Activated T-helper 17 cell treated with anti-CD3 and anti-CD28 coated beads, Interleukin-2, amount 50 U/mL, for 72 hours (primary cell): ENCODE results near the gene FMO2. TPM values are rescaled to one million over a fixed set of nuclear protein-coding genes. Genes with fewer than 3 reads are reported as not detected.

Experiments
- ATAC-seq: fragments of 150-1000 bp; cut with Tn5 transposase; replicated peaks from 2 replicates; pipeline ENCODE4 v1.10.0; 2021; ENCODE audit warnings: mild to moderate bottlenecking, moderate library complexity
- H3K27ac Mint-ChIP-seq: one replicate; pipeline ENCODE4 v1.8.0; 2022; ENCODE audit warnings: mixed read lengths
- H3K27me3 Mint-ChIP-seq: one replicate; pipeline ENCODE4 v1.8.0; 2022; ENCODE audit warnings: mixed read lengths
- H3K36me3 Mint-ChIP-seq: one replicate; pipeline ENCODE4 v1.8.0; 2022; ENCODE audit warnings: low read depth, mild to moderate bottlenecking, mixed read lengths
- H3K4me1 Mint-ChIP-seq: one replicate; pipeline ENCODE4 v1.8.0; 2022; ENCODE audit warnings: mixed read lengths
- H3K4me3 Mint-ChIP-seq: one replicate; pipeline ENCODE4 v1.8.0; 2022; ENCODE audit warnings: mild to moderate bottlenecking, mixed read lengths
- H3K9me3 Mint-ChIP-seq: one replicate; pipeline ENCODE4 v1.8.0; 2022; ENCODE audit warnings: mixed read lengths
- total RNA-seq, 2 donors: library from RNA; stranded (reverse); gene quantifications; one replicate each; pipeline ENCODE4 v1.2.3, GENCODE V29; 2022

The FMO2 gene
- total RNA-seq, 2 donors from 2014 or later, result not detected

DNA sequence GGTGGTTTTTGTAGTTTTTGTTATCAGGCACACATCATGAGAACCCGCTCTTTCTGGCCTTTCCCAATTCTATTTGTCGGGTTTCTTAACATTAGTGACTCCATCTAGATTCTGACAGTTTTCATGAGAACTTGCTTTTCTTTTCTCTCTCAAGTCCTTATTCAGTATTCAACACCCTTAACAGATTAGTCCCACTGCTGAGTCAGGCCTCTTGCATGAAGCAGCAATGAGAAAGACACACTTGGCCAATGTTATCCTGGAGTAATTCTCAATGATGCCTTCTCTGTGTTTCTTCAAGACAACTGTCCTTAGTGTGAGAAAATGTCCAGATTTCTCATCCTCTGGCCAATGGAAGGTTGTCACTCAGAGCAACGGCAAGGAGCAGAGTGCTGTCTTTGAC is 11.3 kb downstream of the FMO2 start:
- Mint-ChIP-seq H3K36me3 (no peaks in the 10 kb centered on the region), H3K4me1 (no peaks in the 10 kb centered on the region), H3K9me3 (no peaks in the 10 kb centered on the region), H3K27me3 (peaks cover 3% of the 10 kb centered on the region), H3K27ac (no peak overlapping the region), H3K4me3 (no peak overlapping the region)
- no peak for ATAC-seq

DNA sequence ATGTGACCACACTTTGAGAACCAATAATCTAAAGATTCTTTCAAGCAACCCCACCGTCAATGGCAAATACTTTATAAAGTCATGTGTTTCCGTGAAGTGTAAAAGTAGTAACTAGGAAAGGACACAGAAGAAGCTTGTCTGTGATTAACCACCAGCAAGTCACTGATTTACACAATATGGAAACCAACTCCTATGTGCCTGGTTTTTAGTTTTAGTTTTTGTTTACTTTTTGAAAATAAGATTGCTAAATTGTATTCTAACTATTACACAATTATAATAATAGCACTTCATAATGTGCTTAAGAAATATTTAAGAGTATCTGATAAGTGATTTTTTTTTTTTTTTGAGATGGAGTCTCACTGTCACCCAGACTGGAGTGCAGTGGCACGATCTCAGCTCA is 13.0 kb downstream of the FMO2 start:
- Mint-ChIP-seq H3K27me3 (peaks cover 6% of the 10 kb centered on the region), H3K27ac (no peak overlapping the region), H3K36me3 (no peaks in the 10 kb centered on the region), H3K9me3 (no peaks in the 10 kb centered on the region), H3K4me1 (no peaks in the 10 kb centered on the region), H3K4me3 (no peak overlapping the region)
- no peak for ATAC-seq

DNA sequence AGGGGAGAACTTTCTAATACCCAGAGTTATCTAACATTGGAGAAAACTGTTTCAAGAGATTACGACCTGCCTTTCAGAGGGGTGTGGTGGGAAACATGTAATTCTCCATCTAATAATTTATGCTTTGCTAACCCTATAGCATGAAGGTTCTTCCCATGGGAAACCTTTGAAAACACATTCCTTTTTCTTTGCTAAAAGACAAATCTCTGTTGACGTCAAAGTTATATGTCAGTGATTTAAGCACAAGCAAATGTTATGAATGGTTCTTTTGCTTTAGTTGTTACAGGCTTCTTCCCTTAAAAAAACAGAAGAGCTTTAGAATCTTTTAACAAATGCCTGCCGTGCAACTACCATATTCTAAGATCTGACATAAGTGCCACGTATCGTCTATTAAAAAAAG is 19.2 kb downstream of the FMO2 start:
- Mint-ChIP-seq H3K4me1 (no peaks in the 10 kb centered on the region), H3K9me3 (no peaks in the 10 kb centered on the region)
- no peak for ATAC-seq

DNA sequence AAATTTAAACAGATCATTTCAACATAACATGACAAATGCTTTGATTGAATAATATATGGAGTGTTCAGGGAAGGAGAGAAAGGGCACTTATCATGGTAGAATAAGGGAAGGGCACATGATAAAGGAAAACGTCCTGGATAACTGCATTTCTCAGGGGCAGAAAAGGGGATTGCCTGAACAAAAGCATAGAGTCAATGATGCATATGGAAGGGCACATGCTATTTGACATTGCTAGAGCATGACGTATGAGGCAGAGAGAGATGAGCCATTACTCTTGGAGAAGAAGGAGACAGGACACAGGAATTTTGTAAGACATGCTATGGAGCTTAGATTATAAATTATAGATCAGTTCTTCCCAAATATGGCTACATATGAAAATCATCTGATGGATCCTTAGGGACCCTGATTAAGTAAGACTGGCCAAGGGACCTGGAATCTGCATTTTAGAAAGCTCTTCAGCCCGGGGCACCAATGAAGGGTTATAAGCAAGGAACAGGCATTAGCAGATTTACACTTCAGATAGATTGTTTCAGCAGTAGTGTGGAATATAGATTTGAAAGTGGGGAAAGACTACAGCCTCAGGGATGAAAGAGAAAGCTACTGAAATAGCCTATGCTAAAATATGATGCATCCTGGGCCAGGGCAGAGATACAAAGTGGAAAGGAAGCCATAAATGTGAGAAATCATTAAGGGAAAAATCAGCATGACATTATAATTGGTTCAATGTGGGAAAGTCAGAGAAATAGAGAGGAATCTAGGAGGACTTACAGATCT is 21.3 kb downstream of the FMO2 start:
- H3K27ac Mint-ChIP-seq, result no peak overlapping the region
- H3K9me3 Mint-ChIP-seq, result no peaks in the 10 kb centered on the region

More for the DNA sequence above, 19.2 kb downstream of the FMO2 start:
- Mint-ChIP-seq H3K36me3 (no peaks in the 10 kb centered on the region), H3K27me3 (peaks cover 31% of the 10 kb centered on the region), H3K27ac (no peak overlapping the region), H3K4me3 (no peak overlapping the region)

DNA sequence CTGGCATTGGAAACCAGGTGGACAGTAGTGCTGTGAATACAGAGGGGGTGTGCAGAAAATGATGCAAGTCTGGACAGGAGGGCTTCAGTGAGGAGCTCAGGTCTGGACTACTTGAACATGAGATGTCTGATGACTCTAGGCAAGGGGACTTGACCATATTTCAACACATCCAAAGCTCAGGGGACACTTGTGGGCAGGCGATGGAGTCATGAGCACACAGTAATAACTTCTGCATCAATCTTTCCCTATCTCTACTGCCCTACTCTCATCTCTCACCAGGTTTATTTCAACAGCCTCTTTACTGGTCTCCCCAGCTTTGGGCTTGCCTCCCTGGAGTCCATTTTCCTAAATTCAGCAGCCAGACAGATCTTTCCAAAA is 21.9 kb downstream of the FMO2 start:
- Mint-ChIP-seq H3K27ac (no peak overlapping the region), H3K4me3 (no peak overlapping the region), H3K36me3 (no peaks in the 10 kb centered on the region), H3K27me3 (peaks cover 28% of the 10 kb centered on the region), H3K4me1 (no peaks in the 10 kb centered on the region), H3K9me3 (no peaks in the 10 kb centered on the region)
- ATAC-seq, result no peak

More for the DNA sequence above, 21.3 kb downstream of the FMO2 start:
- H3K4me1 Mint-ChIP-seq, result no peaks in the 10 kb centered on the region
- H3K36me3 Mint-ChIP-seq, result no peaks in the 10 kb centered on the region
- no peak overlapping the region for H3K4me3 Mint-ChIP-seq
- no peak for ATAC-seq
- peaks cover 31% of the 10 kb centered on the region for H3K27me3 Mint-ChIP-seq

DNA sequence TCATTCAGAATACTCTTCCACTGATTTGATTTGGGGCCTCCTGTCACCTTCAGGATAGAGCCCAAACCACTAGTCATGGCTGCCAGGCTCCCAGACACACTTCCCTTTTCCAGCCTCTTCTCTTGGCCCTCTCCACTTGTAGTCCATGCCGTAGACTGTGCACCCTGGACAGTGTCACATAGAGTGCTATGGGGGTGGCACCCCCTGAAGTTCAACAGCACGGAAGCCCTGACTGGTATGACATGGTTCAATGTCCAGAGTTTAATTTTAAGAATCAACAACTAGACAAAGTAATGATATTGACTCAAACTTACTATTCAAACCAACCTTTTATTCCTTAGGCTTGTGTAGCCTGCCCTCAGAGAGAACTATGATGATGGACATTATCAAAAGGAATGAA is 22.3 kb downstream of the FMO2 start:
- Mint-ChIP-seq H3K9me3 (no peaks in the 10 kb centered on the region), H3K4me3 (no peak overlapping the region), H3K4me1 (no peaks in the 10 kb centered on the region), H3K27ac (no peak overlapping the region), H3K27me3 (peaks cover 28% of the 10 kb centered on the region), H3K36me3 (no peaks in the 10 kb centered on the region)
- ATAC-seq, result no peak

DNA sequence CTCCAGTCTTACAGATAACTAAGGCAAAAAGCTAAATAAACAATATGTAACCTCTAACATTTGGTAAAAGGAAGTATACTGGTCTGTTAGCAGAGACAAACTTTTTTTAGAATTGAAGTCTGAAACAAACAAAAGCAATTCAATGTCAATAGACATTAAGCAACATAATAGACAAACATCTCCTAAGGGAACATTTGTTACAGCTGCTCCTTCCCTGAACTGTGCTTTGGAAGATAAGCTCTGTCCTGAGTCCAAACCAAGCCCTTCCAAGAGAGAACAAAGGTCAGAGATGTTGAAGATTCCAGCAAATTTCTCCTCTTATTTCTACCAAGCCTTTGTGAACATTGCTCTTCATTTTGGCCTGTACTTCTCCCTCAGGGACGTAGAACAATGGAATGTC is 25.3 kb downstream of the FMO2 start:
- H3K4me3 Mint-ChIP-seq, result no peak overlapping the region
- peaks cover 22% of the 10 kb centered on the region for H3K27me3 Mint-ChIP-seq
- no peak for ATAC-seq
- H3K9me3 Mint-ChIP-seq, result no peaks in the 10 kb centered on the region
- H3K36me3 Mint-ChIP-seq, result no peaks in the 10 kb centered on the region
- H3K27ac Mint-ChIP-seq, result no peak overlapping the region
- no peaks in the 10 kb centered on the region for H3K4me1 Mint-ChIP-seq

DNA sequence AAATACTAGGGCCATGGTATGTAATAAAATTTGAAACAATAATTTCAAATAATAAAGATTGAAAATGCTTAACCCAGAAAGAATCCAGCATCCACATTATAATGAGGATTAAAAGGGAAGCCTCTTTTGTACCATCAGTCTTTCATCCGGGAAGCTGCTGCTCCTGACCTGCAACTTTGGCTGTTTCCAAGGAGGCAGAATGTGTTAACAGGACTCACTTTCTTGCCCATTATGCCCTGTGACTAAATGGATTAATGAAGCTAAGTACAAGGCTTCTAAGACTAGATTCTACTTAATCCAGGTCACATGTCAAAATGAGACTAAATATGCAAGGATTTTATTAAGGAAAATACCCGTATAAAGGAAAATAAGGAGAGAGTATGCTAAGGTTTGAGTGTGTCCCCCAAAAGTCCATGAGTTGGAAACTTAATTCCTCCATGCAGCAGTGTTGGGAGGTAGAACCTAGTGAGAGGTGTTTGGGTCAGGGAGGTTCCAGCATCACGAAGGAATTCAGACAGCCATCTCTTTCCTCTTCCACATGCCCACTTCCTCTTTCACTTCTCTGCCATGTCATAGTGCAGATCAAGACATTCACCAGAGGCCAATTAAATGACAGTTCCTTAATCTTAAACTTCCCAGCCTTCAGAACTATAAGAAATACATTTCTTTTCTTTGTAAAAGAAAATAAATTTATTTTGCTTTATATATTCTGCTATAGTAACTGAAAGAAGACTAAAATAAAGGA is 27.7 kb downstream of the FMO2 start:
- H3K9me3 Mint-ChIP-seq, result no peaks in the 10 kb centered on the region
- ATAC-seq, result no peak

DNA sequence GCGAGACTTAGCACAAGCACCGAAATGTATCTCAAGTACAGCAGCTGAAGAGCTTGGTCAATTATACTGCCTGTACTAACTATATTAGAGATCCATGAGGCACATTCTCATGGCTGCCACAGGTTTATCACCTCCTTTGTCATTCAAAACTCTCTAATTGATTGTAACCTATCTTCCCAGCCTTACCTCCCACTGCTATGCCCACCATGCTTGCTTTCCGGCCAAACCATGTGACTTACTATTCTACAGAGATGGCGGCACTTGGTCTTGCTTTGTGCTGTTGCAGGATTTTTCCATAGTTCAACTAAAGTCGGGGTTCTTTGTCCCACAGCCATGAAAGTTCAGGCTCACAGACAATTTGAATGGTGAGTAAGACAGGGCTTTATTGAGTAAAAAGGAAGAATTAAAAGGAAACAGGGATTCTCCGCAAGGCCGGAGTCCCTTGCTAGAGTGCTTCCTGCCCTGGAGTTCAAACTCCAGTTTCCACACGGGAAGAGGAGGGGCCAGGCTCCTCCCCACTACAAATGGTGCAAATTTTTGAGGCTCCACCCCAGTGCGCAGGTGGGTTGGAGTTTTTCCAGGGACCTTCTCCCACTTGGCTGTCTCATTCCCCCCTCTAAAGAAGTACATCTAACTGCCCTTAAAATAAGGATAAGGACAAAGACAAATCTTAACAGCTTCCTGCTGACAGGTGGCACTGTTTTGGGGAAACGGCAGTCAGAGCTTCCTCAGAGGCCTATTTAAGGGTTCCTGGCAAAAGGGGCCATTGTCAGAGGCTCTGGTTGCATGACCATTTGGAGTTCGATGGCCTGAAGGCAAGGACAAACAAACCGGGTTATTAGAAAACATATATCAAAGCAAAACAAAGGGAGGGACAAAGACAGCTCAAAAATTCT is 28.7 kb downstream of the FMO2 start:
- Mint-ChIP-seq H3K9me3 (no peaks in the 10 kb centered on the region), H3K36me3 (no peaks in the 10 kb centered on the region), H3K4me1 (no peaks in the 10 kb centered on the region), H3K4me3 (no peak overlapping the region), H3K27ac (no peak overlapping the region), H3K27me3 (peaks cover 3% of the 10 kb centered on the region)
- no peak for ATAC-seq

More for the DNA sequence above, 27.7 kb downstream of the FMO2 start:
- Mint-ChIP-seq H3K4me3 (no peak overlapping the region), H3K36me3 (no peaks in the 10 kb centered on the region), H3K4me1 (no peaks in the 10 kb centered on the region), H3K27ac (no peak overlapping the region), H3K27me3 (peaks cover 9% of the 10 kb centered on the region)

DNA sequence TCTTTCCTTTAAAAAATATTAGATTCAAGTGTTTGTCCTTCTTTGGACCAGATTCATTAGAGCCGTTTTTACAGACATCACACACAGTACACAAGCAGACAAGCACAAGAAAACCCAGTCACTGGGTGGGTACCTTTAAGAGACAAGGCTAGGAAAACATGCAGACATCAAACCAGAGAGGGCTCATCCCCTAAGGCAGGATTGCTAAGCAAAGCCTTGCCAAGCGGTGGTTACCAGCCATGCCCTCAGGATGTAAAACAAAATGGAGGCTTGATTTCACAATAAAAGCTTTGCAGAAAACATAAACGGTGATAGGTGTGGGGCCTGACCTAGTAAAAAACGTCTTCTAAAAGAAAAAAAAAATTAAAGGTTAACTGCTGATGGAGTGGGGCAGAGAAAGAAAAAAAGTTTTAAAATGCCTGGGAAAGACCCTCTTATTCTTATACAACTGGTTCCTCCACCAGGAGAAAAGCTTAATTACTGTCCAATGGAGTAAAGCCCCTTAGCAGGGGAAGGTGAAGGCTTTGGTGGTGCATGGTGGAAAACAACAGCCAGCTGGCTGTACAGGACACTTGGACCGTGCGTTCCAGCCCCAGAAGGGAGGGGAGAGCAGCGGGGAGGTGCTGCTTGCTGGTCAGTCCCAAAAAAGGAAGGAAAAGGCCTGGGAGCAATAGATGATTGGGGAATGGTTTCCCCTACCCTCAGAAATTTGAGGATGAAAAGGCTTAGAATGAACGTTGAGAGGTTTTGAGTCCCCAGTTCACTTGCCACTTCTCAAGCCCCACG is 32.8 kb downstream of the FMO2 start:
- no peaks in the 10 kb centered on the region for H3K36me3 Mint-ChIP-seq
- no peak for ATAC-seq
- peaks cover 3% of the 10 kb centered on the region for H3K27me3 Mint-ChIP-seq
- no peak overlapping the region for H3K27ac Mint-ChIP-seq
- no peak overlapping the region for H3K4me3 Mint-ChIP-seq
- H3K4me1 Mint-ChIP-seq, result no peaks in the 10 kb centered on the region
- no peaks in the 10 kb centered on the region for H3K9me3 Mint-ChIP-seq

DNA sequence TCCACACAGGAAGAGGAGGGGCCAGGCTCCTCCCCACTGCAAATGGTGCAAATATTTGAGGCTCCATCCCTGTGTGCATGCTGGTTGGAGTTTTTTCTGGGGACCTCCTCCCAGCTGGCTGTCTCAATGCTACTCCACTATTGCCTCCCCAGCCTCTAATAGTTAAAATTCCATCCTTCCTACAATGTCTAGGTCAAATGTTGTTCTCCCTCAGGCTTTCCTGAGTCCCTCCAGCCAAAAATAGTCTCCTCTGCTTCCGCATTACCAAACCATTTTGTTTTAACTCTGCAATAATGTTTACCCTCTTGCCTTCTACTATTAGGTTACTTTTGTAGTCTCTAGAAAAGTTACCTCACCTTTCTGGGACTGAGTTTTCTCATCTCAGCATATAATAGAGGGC is 33.6 kb downstream of the FMO2 start:
- Mint-ChIP-seq H3K36me3 (no peaks in the 10 kb centered on the region), H3K4me3 (no peak overlapping the region), H3K4me1 (no peaks in the 10 kb centered on the region), H3K27me3 (peaks cover 3% of the 10 kb centered on the region), H3K27ac (no peak overlapping the region), H3K9me3 (no peaks in the 10 kb centered on the region)
- no peak for ATAC-seq

DNA sequence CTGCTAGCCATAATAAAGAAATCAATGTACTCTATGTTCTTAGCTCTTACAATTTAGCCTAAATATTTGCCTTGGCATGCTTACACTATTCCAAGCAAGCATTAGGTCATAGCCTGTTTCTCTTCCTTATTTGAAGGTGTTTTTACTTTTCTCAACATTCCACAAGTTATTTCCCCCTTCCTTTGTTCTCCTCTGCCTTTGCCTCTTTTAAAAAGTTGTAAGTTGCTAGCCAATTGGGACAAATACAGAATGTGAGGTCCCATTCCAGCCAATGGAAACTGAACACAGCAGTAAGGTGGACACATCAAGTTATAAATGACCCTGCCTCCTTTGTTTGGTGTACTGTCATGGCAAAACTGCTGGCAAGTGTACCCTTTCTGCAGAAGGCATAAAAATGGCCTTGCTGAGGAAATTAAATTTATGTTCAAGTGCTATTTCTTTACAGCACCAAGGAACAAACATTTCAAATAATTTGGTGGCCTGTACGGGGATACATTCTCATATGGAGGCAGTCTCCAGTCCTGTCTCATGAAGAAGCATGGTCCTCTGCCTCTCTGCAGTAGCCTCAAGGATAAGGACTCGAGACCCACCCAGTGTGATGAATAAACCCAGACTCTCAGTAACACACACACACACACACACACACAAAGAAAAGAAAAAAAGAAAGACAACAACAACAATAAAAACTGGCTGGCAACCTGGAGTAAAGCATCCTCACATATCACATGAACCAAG is 34.4 kb downstream of the FMO2 start:
- H3K4me3 Mint-ChIP-seq, result no peak overlapping the region
- H3K27me3 Mint-ChIP-seq, result peaks cover 3% of the 10 kb centered on the region
- H3K36me3 Mint-ChIP-seq, result no peaks in the 10 kb centered on the region
- H3K9me3 Mint-ChIP-seq, result no peaks in the 10 kb centered on the region
- no peak for ATAC-seq
- no peak overlapping the region for H3K27ac Mint-ChIP-seq
- no peaks in the 10 kb centered on the region for H3K4me1 Mint-ChIP-seq

DNA sequence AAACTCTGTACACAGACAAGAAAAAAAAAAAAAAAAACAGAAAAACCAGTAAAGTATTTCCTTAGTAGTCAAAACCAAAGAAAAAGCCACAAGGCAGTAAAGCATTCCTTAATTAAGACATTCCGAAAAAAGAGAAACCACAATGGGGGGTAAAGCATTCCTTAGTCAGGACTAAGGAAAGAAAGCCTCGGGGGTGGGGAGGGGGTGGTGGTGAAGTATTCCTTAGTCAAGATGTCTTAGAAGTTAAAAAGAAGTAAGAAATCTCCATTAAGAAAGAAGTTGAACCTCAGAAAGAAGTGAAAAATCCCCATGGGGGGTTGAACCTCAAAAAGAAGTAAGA is 35.0 kb downstream of the FMO2 start:
- Mint-ChIP-seq H3K9me3 (no peaks in the 10 kb centered on the region), H3K27ac (no peak overlapping the region), H3K4me1 (no peaks in the 10 kb centered on the region), H3K27me3 (peaks cover 3% of the 10 kb centered on the region), H3K36me3 (no peaks in the 10 kb centered on the region), H3K4me3 (no peak overlapping the region)
- no peak for ATAC-seq
